Measurements from ENCODE around the gene JAK1.

DNA sequence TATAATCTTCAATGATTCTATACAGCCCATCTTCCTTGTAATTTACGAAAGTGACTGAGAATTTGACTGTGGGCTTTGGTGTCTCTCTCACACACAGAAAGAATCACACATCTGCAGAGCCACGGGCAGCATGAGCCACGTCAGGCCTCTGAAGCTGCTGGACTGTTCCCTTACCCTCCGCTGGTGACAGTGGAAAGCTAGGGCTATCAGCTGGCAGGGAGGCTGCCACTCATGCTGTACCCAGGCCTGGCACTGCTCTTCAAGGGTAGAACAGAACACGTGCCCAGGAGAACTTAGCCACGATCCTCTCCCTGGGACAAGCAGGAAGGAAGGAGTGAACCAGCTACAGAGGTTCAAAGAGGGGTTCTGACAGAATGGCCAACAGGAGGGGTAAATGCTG, 90.7 kb downstream of the JAK1 start:
- TF ChIP-seq CEBPB (IDR thresholded peaks at IDR 0.05): no peak
- TF ChIP-seq YY1 (IDR thresholded peaks at IDR 0.05; ENCODE audit: low read depth): no peak
- TF ChIP-seq, protein P1, sequence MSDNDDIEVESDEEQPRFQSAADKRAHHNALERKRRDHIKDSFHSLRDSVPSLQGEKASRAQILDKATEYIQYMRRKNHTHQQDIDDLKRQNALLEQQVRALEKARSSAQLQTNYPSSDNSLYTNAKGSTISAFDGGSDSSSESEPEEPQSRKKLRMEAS (IDR thresholded peaks at IDR 0.05): no peak
- no peak for TF ChIP-seq USF1 (IDR thresholded peaks at IDR 0.05)
- no peak for TF ChIP-seq ZBTB7A (IDR thresholded peaks at IDR 0.05; ENCODE audit: low read depth)
- TF ChIP-seq, protein P2, sequence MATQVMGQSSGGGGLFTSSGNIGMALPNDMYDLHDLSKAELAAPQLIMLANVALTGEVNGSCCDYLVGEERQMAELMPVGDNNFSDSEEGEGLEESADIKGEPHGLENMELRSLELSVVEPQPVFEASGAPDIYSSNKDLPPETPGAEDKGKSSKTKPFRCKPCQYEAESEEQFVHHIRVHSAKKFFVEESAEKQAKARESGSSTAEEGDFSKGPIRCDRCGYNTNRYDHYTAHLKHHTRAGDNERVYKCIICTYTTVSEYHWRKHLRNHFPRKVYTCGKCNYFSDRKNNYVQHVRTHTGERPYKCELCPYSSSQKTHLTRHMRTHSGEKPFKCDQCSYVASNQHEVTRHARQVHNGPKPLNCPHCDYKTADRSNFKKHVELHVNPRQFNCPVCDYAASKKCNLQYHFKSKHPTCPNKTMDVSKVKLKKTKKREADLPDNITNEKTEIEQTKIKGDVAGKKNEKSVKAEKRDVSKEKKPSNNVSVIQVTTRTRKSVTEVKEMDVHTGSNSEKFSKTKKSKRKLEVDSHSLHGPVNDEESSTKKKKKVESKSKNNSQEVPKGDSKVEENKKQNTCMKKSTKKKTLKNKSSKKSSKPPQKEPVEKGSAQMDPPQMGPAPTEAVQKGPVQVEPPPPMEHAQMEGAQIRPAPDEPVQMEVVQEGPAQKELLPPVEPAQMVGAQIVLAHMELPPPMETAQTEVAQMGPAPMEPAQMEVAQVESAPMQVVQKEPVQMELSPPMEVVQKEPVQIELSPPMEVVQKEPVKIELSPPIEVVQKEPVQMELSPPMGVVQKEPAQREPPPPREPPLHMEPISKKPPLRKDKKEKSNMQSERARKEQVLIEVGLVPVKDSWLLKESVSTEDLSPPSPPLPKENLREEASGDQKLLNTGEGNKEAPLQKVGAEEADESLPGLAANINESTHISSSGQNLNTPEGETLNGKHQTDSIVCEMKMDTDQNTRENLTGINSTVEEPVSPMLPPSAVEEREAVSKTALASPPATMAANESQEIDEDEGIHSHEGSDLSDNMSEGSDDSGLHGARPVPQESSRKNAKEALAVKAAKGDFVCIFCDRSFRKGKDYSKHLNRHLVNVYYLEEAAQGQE (IDR thresholded peaks at IDR 0.05; ENCODE audit: low read depth): no peak
- TF ChIP-seq RAD21 (IDR thresholded peaks at IDR 0.05; ENCODE audit: low read depth): no peak
- no peak for TF ChIP-seq EGR1 (IDR thresholded peaks at IDR 0.05)
- TF ChIP-seq CREB1 (IDR thresholded peaks at IDR 0.05; ENCODE audit: low read depth): no peak
- TF ChIP-seq EP300 (IDR thresholded peaks at IDR 0.05; ENCODE audit: borderline replicate concordance): no peak
- TF ChIP-seq NFIC (IDR thresholded peaks at IDR 0.05): no peak
- no peak for TF ChIP-seq FOXM1 (IDR thresholded peaks at IDR 0.05; ENCODE audit: borderline replicate concordance, low read depth)
- no peak for TF ChIP-seq TAF1 (IDR thresholded peaks at IDR 0.05; ENCODE audit: low read depth)
- TF ChIP-seq TEAD4 (IDR thresholded peaks at IDR 0.05): no peak

Measured in Ishikawa (cell line).